22Rv1 (cell line): ENCODE data around the gene KIAA0513.

ENCODE experiments used
- ZFX ChIP-seq: fragments of 450-650 bp; IDR thresholded peaks from 2 replicates; pipeline ENCODE4 v1.6.1; 2017; ENCODE audit warnings: antibody characterized with exemption, borderline replicate concordance
- TF ChIP-seq, protein P1 (sequence below): fragments of 450-650 bp; IDR thresholded peaks from 2 replicates; pipeline ENCODE4 v1.5.1; 2017; ENCODE audit warnings: mild to moderate bottlenecking

DNA sequence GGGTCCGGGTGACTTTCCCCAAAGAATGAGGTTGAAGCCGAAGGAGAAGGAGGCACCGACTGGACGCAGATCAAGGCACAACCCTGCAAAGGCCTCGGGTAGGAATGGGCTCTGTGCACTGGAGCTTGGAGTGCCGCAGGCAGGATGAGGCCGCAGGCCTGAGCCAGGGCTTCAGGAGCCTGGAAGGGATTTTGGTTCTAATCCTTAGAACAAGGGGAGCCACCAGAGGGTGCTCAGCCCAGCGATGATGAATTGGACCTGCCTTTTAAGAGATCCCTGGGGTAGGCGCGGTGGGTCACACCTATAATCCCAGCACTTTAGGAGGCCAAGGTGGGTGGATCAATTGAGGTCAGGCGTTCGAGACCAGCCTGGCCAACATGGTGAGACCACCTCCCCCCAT is 76.6 kb downstream of the KIAA0513 start:
- TF ChIP-seq, protein P1, sequence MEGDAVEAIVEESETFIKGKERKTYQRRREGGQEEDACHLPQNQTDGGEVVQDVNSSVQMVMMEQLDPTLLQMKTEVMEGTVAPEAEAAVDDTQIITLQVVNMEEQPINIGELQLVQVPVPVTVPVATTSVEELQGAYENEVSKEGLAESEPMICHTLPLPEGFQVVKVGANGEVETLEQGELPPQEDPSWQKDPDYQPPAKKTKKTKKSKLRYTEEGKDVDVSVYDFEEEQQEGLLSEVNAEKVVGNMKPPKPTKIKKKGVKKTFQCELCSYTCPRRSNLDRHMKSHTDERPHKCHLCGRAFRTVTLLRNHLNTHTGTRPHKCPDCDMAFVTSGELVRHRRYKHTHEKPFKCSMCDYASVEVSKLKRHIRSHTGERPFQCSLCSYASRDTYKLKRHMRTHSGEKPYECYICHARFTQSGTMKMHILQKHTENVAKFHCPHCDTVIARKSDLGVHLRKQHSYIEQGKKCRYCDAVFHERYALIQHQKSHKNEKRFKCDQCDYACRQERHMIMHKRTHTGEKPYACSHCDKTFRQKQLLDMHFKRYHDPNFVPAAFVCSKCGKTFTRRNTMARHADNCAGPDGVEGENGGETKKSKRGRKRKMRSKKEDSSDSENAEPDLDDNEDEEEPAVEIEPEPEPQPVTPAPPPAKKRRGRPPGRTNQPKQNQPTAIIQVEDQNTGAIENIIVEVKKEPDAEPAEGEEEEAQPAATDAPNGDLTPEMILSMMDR = no peak
- TF ChIP-seq ZFX = no peak
